Glutamatergic neuron (in vitro differentiated cells): ENCODE measurements around the gene RHCE. TPM values are rescaled to one million over a fixed set of nuclear protein-coding genes. Genes with fewer than 3 reads are reported as not detected.
"Not testable (repeated sequence)": the region's sequence is repeated elsewhere in the genome, so short reads cannot be mapped to it uniquely, and the experiment has no call there.

Source experiments
- DNase-seq: peaks from one replicate; pipeline ENCODE4 v3.0.0; 2022
- H3K27ac Mint-ChIP-seq: one replicate; pipeline ENCODE4 v1.8.0; 2020; ENCODE audit warnings: mild to moderate bottlenecking, mixed read lengths, inconsistent platforms; ENCODE audit not compliant: unreplicated experiment
- H3K27me3 Mint-ChIP-seq: one replicate; pipeline ENCODE4 v1.8.0; 2020; ENCODE audit warnings: mild to moderate bottlenecking, moderate library complexity, mixed read lengths, inconsistent platforms; ENCODE audit not compliant: unreplicated experiment
- H3K36me3 Mint-ChIP-seq: one replicate; pipeline ENCODE4 v1.8.0; 2020; ENCODE audit warnings: mild to moderate bottlenecking, mixed read lengths, inconsistent platforms; ENCODE audit not compliant: unreplicated experiment
- H3K4me1 Mint-ChIP-seq: one replicate; pipeline ENCODE4 v1.8.0; 2020; ENCODE audit warnings: mild to moderate bottlenecking, low read depth, mixed read lengths, inconsistent platforms; ENCODE audit not compliant: unreplicated experiment
- H3K4me3 Mint-ChIP-seq: one replicate; pipeline ENCODE4 v1.8.0; 2020; ENCODE audit warnings: mild to moderate bottlenecking, mixed read lengths, inconsistent platforms; ENCODE audit not compliant: unreplicated experiment
- H3K9me3 Mint-ChIP-seq: one replicate; pipeline ENCODE4 v1.8.0; 2020; ENCODE audit warnings: mild to moderate bottlenecking, moderate library complexity, mixed read lengths, inconsistent platforms; ENCODE audit not compliant: unreplicated experiment
- CTCF ChIP-seq: fragments of 200-600 bp; sonication (generic); IDR thresholded peaks from one replicate; pipeline ENCODE4 v1.5.0; 2021; ENCODE audit not compliant: partially characterized antibody, unreplicated experiment
- total RNA-seq: library from RNA; stranded (reverse); fragmentation: NEBNext Ultra II Directional; extraction: Animal tissue kit (Norgen Biotek cat#: 25700); gene quantifications from one replicate; pipeline ENCODE4 v1.2.1, GENCODE V29; 2021; ENCODE audit not compliant: unreplicated experiment

RHCE gene
- total RNA-seq, 1 donor from 2014 or later = 1.2 TPM

GRCh38 chr1:25462732-25463131, 42.1 kb upstream of the RHCE start:
- no peak for DNase-seq
- Mint-ChIP-seq H3K27me3 (no peaks in the 10 kb centered on the region), H3K4me3 (no peak overlapping the region), H3K9me3 (peaks cover 3% of the 10 kb centered on the region), H3K27ac (no peak overlapping the region), H3K36me3 (no peaks in the 10 kb centered on the region), H3K4me1 (peaks cover 3% of the 10 kb centered on the region)
- no peak for TF ChIP-seq CTCF

GRCh38 chr1:25461849-25462248, 41.2 kb upstream of the RHCE start:
- H3K4me3 Mint-ChIP-seq = no peak overlapping the region
- DNase-seq = no peak
- H3K36me3 Mint-ChIP-seq = no peaks in the 10 kb centered on the region
- TF ChIP-seq CTCF = no peak
- H3K9me3 Mint-ChIP-seq = peaks cover 3% of the 10 kb centered on the region
- H3K4me1 Mint-ChIP-seq = peaks cover 3% of the 10 kb centered on the region
- H3K27me3 Mint-ChIP-seq = no peaks in the 10 kb centered on the region
- no peak overlapping the region for H3K27ac Mint-ChIP-seq

- not testable (repeated sequence) for H3K27ac Mint-ChIP-seq, H3K27me3 Mint-ChIP-seq, H3K9me3 Mint-ChIP-seq, H3K36me3 Mint-ChIP-seq, DNase-seq, H3K4me3 Mint-ChIP-seq, H3K4me1 Mint-ChIP-seq
Measured at GRCh38 chr1:25460816-25461215, 40.2 kb upstream of the RHCE start.

GRCh38 chr1:25460020-25460419, 39.4 kb upstream of the RHCE start:
- Mint-ChIP-seq H3K36me3 (no peaks in the 10 kb centered on the region), H3K4me3 (no peak overlapping the region), H3K9me3 (peaks cover 3% of the 10 kb centered on the region), H3K27ac (no peak overlapping the region), H3K4me1 (peaks cover 3% of the 10 kb centered on the region), H3K27me3 (no peaks in the 10 kb centered on the region)
- no peak for DNase-seq
- no peak for TF ChIP-seq CTCF

GRCh38 chr1:25458541-25459298, 38.1 kb upstream of the RHCE start:
- no peaks in the 10 kb centered on the region for H3K27me3 Mint-ChIP-seq
- no peaks in the 10 kb centered on the region for H3K36me3 Mint-ChIP-seq
- H3K27ac Mint-ChIP-seq = no peak overlapping the region
- no peak for DNase-seq
- peaks cover 3% of the 10 kb centered on the region for H3K9me3 Mint-ChIP-seq
- peaks cover 3% of the 10 kb centered on the region for H3K4me1 Mint-ChIP-seq
- TF ChIP-seq CTCF = no peak
- no peak overlapping the region for H3K4me3 Mint-ChIP-seq
